Epithelial cell of proximal tubule (primary cell): ENCODE results near the gene SLC37A2. TPM values are rescaled to one million over a fixed set of nuclear protein-coding genes. Genes with fewer than 3 reads are reported as not detected.
"Not testable (repeated sequence)": the region's sequence is repeated elsewhere in the genome, so short reads cannot be mapped to it uniquely, and the experiment has no call there.

Experiments used
- DNase-seq: peaks from one replicate; pipeline ENCODE4 v3.0.0-alpha.2; 2011; ENCODE audit warnings: low read depth
- H3K4me3 ChIP-seq: 2 replicates; pipeline ENCODE4 v1.5.1; 2011; ENCODE audit warnings: low read depth, mild to moderate bottlenecking, low read length
- total RNA-seq: library from RNA; depleted of rRNA; stranded (reverse); fragments of >200 nt; gene quantifications from 2 replicates; pipeline ENCODE4 v1.2.3, GENCODE V29; 2015
- TF ChIP-seq, protein P1 (sequence below): conservative IDR thresholded peaks from 2 replicates; pipeline ENCODE4 v1.5.1; 2012; ENCODE audit warnings: low read depth, mild to moderate bottlenecking, low read length

The SLC37A2 gene
- 2.0 and 2.7 TPM in 2 replicates for total RNA-seq

DNA sequence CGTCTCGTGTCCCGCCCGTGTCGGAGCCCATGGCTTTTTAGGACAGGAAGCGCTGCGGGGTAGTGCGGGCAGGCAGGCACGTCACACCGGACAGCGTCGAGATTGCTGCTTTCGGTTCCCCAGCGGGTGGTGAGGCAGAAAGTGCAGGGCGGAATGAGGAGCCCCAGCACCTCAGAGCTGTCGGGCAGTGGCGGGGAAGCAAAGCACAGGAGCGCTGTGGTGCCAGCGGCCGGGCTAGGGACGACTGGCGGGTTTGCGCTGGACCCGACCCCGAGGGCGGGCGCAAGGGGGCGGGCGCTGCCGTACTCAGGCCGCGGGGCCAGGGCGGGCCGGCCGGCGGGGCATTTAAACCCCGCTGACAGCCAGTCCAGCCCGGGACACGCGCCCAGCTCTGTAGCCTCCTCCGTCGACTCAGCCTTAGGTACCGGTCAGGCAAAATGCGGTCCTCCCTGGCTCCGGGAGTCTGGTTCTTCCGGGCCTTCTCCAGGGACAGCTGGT lies at the start of gene SLC37A2:
Gene SLC37A2, plus strand, starts transcription at position 375 of the 498 bp plus-strand sequence. Its CDS starts 63 bp downstream, at position 438.
- TF ChIP-seq, protein P1, sequence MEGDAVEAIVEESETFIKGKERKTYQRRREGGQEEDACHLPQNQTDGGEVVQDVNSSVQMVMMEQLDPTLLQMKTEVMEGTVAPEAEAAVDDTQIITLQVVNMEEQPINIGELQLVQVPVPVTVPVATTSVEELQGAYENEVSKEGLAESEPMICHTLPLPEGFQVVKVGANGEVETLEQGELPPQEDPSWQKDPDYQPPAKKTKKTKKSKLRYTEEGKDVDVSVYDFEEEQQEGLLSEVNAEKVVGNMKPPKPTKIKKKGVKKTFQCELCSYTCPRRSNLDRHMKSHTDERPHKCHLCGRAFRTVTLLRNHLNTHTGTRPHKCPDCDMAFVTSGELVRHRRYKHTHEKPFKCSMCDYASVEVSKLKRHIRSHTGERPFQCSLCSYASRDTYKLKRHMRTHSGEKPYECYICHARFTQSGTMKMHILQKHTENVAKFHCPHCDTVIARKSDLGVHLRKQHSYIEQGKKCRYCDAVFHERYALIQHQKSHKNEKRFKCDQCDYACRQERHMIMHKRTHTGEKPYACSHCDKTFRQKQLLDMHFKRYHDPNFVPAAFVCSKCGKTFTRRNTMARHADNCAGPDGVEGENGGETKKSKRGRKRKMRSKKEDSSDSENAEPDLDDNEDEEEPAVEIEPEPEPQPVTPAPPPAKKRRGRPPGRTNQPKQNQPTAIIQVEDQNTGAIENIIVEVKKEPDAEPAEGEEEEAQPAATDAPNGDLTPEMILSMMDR = peak; percentile 16
- DNase-seq = no peak
- H3K4me3 ChIP-seq = peak within 1 kb of the TSS; percentile 68

DNA sequence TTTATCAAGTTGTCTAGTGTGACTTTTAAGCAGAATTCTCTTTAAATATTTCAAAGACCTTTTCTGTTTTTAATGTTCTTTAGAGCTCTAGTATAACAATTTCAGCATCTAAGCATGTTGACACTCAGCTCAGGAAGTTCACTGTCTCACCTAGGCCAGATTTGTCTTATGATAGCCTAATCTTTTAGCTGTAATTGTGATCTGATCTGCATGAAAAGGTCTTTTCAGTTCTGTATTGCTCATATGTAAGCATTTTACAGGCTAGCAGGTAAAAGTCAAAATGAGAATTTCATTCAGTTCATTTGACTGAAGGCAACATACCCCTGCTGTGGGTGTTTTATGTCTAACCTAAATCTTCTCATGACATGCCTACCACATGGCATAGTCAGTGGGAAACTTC lies 46.7 kb upstream of the SLC37A2 start:
- TF ChIP-seq, protein P1 = no peak
- no peak overlapping the region for H3K4me3 ChIP-seq
- DNase-seq = no peak

DNA sequence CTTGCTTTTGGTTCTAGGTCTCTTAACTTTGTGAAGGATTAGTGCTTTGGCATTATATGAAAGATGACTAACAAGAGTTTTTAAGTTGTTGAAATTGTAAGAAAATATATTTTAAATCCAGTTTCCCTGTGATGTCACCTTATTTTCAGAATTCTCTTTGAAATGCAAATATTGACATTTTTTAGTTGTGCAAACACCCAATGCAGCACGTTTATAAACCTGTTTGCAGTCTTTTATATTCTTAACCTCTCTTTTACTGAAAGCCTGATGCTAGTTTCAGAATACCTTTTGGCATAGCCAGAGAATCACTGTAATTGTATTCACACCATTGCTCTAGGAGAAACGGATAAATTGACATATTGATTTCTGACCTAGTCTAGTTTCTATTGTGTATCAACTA lies 42.8 kb upstream of the SLC37A2 start:
- no peak overlapping the region for H3K4me3 ChIP-seq
- DNase-seq = no peak
- TF ChIP-seq, protein P1 = no peak

DNA sequence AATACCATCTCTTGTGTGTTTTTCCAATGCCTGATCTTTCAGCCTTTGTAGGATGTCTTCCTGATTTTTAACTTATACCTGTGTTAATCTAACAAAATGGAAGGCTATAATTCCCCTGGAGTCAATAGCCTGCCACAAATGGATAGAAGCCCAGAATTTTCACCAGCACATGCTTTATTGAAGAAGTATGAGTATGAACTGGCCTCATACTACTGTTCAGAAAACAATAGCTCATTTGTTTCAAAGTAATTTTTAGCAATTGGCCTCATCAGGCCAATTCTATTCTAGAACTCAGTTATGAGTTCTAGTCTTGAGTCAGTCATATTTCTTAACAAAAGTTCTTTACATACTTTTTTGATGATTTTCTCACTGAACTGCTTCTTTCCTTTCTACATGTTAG lies 40.6 kb upstream of the SLC37A2 start:
- no peak for DNase-seq
- TF ChIP-seq, protein P1 = no peak
- H3K4me3 ChIP-seq = no peak overlapping the region

DNA sequence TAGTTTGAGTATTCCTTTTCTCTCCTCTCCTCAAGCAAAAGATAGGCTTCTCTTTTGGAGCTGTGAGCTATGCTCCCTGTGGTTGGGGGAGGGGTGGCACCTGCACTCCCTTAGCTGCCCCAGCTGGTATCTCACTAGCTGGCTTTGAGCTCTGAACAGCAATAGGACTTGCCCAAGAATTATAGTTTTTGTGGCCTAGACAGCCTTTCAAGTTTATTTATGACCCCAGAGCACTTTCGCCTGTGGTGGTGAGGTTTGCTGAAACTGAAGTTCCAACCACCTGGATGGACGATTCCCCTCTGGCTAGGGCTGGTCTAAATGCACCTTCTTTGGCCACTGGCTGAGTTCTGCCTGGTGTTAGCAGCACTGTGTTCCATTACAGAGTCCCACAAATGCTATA lies 37.1 kb upstream of the SLC37A2 start:
- TF ChIP-seq, protein P1 = no peak
- DNase-seq = no peak
- no peak overlapping the region for H3K4me3 ChIP-seq

DNA sequence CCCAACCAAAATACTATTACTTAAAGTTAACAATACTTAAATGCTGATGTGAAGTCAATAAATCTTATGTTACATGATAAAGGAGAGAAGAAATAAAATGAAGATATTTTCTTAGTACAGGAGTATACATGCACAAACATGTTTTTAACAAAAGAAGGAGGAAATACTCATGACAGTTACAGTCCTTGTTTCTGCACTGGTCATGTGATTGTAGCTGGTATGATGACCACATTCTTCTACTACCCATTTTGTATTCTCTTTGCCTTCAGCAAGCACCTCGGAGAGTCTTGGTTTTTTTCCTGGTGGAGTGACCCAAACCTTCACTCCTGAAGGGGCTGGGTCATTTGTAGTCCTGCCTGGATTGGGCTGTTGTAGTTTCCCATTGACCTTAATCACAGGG lies 33.7 kb upstream of the SLC37A2 start:
- not testable (repeated sequence) for DNase-seq, H3K4me3 ChIP-seq

DNA sequence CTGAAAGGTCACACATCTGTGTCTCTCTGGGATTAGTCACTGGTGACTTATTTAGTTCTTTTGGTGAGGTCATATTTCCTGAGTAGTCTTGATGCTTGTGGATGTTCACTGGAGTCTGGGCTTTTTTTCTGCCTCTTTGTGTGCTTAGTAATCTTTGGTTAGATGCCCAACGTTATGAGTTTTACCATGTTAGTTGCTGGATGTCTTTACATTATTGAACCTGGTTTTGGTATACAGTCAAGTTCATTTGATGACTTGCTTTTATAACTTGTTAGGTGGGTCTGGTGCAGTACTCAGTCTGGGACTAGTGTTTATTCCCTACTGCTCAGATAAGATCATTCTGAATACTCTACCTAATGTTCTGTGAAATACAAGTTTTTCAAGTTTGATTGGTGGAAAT lies 26.2 kb upstream of the SLC37A2 start:
- TF ChIP-seq, protein P1 = no peak
- no peak overlapping the region for H3K4me3 ChIP-seq
- peak; percentile 9 for DNase-seq
